ENCODE results near the gene SETD1A.
A peak's percentile ranks its signal among the peaks of the same experiment; 100 is the strongest.
"Not testable (repeated sequence)": the region's sequence is repeated elsewhere in the genome, so short reads cannot be mapped to it uniquely, and the experiment has no call there.

SETD1A gene

GRCh38 chr16:30930160-30930571, 27.4 kb upstream of the SETD1A start:
- H3K27ac ChIP-seq (ENCODE audit: low read depth, low read length), result no peak overlapping the region
- H3K4me3 ChIP-seq (ENCODE audit: low read depth, low read length), result no peak overlapping the region
- no peaks in the 10 kb centered on the region for H3K79me2 ChIP-seq (ENCODE audit: control insufficient read depth, insufficient read depth, low read length, unreplicated experiment)
- no peak overlapping the region for H2AFZ ChIP-seq (ENCODE audit: low read length, unreplicated experiment)
- H3K4me1 ChIP-seq (ENCODE audit: control insufficient read depth, insufficient read depth, low read length, unreplicated experiment), result no peaks in the 10 kb centered on the region
- no peaks in the 10 kb centered on the region for H3K27me3 ChIP-seq (ENCODE audit: insufficient read depth, low read length)
- no peaks in the 10 kb centered on the region for H3K36me3 ChIP-seq (ENCODE audit: insufficient read depth, low read length)

GRCh38 chr16:30931068-30931650, 26.4 kb upstream of the SETD1A start:
- H3K36me3 ChIP-seq (ENCODE audit: insufficient read depth, low read length), result no peaks in the 10 kb centered on the region
- no peaks in the 10 kb centered on the region for H3K4me1 ChIP-seq (ENCODE audit: control insufficient read depth, insufficient read depth, low read length, unreplicated experiment)
- H3K27ac ChIP-seq (ENCODE audit: low read depth, low read length), result no peak overlapping the region
- no peak overlapping the region for H2AFZ ChIP-seq (ENCODE audit: low read length, unreplicated experiment)
- H3K27me3 ChIP-seq (ENCODE audit: insufficient read depth, low read length), result no peaks in the 10 kb centered on the region
- no peak overlapping the region for H3K4me3 ChIP-seq (ENCODE audit: low read depth, low read length)
- H3K79me2 ChIP-seq (ENCODE audit: control insufficient read depth, insufficient read depth, low read length, unreplicated experiment), result no peaks in the 10 kb centered on the region

GRCh38 chr16:30934827-30935557, 22.6 kb upstream of the SETD1A start:
- no peaks in the 10 kb centered on the region for H3K27me3 ChIP-seq (ENCODE audit: insufficient read depth, low read length)
- no peaks in the 10 kb centered on the region for H3K36me3 ChIP-seq (ENCODE audit: insufficient read depth, low read length)
- no peaks in the 10 kb centered on the region for H3K79me2 ChIP-seq (ENCODE audit: control insufficient read depth, insufficient read depth, low read length, unreplicated experiment)
- no peak overlapping the region for H3K27ac ChIP-seq (ENCODE audit: low read depth, low read length)
- peaks cover 4% of the 10 kb centered on the region for H3K4me1 ChIP-seq (ENCODE audit: control insufficient read depth, insufficient read depth, low read length, unreplicated experiment)
- no peak overlapping the region for H3K4me3 ChIP-seq (ENCODE audit: low read depth, low read length)
- no peak overlapping the region for H2AFZ ChIP-seq (ENCODE audit: low read length, unreplicated experiment)

- no peaks in the 10 kb centered on the region for H3K79me2 ChIP-seq (ENCODE audit: control insufficient read depth, insufficient read depth, low read length, unreplicated experiment)
- H3K4me3 ChIP-seq (ENCODE audit: low read depth, low read length), result no peak overlapping the region
- H3K27me3 ChIP-seq (ENCODE audit: insufficient read depth, low read length), result no peaks in the 10 kb centered on the region
- H2AFZ ChIP-seq (ENCODE audit: low read length, unreplicated experiment), result no peak overlapping the region
- H3K27ac ChIP-seq (ENCODE audit: low read depth, low read length), result no peak overlapping the region
- no peaks in the 10 kb centered on the region for H3K36me3 ChIP-seq (ENCODE audit: insufficient read depth, low read length)
- peaks cover 8% of the 10 kb centered on the region for H3K4me1 ChIP-seq (ENCODE audit: control insufficient read depth, insufficient read depth, low read length, unreplicated experiment)
Observed at GRCh38 chr16:30937692-30938091, 19.9 kb upstream of the SETD1A start.

GRCh38 chr16:30939571-30939970, 18.0 kb upstream of the SETD1A start:
- 0 out of 2 replicates have a peak overlapping the region, but pooled peaks have one; percentile 41 for H3K27ac ChIP-seq (ENCODE audit: low read depth, low read length)
- not testable (repeated sequence) for H2AFZ ChIP-seq (ENCODE audit: low read length, unreplicated experiment); H3K4me1 ChIP-seq (ENCODE audit: control insufficient read depth, insufficient read depth, low read length, unreplicated experiment); H3K36me3 ChIP-seq (ENCODE audit: insufficient read depth, low read length); H3K27me3 ChIP-seq (ENCODE audit: insufficient read depth, low read length); H3K79me2 ChIP-seq (ENCODE audit: control insufficient read depth, insufficient read depth, low read length, unreplicated experiment); H3K4me3 ChIP-seq (ENCODE audit: low read depth, low read length)

DNA sequence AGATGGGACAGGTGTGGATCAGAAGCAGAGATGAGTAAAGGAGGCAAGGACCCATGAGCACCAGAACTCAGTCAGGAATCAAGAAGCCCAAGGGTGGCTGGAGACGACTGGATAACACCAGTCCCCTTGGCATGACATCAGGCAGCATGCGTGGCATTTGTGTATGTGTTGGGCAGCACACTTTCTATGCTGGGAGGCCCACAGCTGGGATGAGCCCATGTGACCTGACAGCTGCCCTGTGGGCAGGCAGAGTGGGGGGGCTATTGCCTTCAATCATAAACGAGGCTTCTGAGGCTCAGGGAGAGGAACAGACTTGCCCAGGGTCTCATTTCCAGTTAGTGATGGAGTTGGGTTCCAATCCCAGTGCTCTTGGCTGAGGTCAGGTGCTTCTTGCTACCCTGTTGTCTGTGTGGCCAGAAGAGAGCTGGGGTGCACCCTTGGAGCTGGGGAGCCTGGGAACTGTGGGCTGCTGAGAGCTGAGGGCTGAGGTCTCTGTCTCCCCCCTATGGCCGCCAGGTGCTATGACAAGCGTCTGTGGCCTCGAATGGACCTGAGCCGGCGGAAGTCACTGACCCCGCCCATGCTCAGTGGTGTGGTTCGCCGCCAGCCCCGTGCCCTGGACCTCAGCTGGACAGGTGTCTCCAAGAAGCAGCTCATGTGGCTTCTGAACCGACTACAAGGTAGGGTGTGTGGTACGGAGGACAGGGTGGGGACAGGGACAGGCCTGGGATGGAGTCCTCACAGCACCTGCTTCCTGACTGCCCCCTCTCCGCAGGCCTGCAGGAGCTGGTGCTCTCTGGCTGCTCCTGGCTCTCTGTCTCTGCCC, 15.7 kb upstream of the SETD1A start:
- Histone ChIP-seq H3K4me3 (ENCODE audit: low read depth, low read length) (no peak overlapping the region), H3K27me3 (ENCODE audit: insufficient read depth, low read length) (no peaks in the 10 kb centered on the region), H3K27ac (ENCODE audit: low read depth, low read length) (no peak overlapping the region), H3K36me3 (ENCODE audit: insufficient read depth, low read length) (peaks cover 7% of the 10 kb centered on the region; the same call in 1 of the 2 replicates), H2AFZ (ENCODE audit: low read length, unreplicated experiment) (no peak overlapping the region), H3K79me2 (ENCODE audit: control insufficient read depth, insufficient read depth, low read length, unreplicated experiment) (no peaks in the 10 kb centered on the region), H3K4me1 (ENCODE audit: control insufficient read depth, insufficient read depth, low read length, unreplicated experiment) (peaks cover 8% of the 10 kb centered on the region)

GRCh38 chr16:30942426-30942806, 15.1 kb upstream of the SETD1A start:
- peaks cover 7% of the 10 kb centered on the region; the same call in 1 of the 2 replicates for H3K36me3 ChIP-seq (ENCODE audit: insufficient read depth, low read length)
- H3K27me3 ChIP-seq (ENCODE audit: insufficient read depth, low read length), result no peaks in the 10 kb centered on the region
- H2AFZ ChIP-seq (ENCODE audit: low read length, unreplicated experiment), result no peak overlapping the region
- H3K4me3 ChIP-seq (ENCODE audit: low read depth, low read length), result no peak overlapping the region
- H3K79me2 ChIP-seq (ENCODE audit: control insufficient read depth, insufficient read depth, low read length, unreplicated experiment), result no peaks in the 10 kb centered on the region
- H3K4me1 ChIP-seq (ENCODE audit: control insufficient read depth, insufficient read depth, low read length, unreplicated experiment), result peaks cover 8% of the 10 kb centered on the region
- no peak overlapping the region for H3K27ac ChIP-seq (ENCODE audit: low read depth, low read length)

DNA sequence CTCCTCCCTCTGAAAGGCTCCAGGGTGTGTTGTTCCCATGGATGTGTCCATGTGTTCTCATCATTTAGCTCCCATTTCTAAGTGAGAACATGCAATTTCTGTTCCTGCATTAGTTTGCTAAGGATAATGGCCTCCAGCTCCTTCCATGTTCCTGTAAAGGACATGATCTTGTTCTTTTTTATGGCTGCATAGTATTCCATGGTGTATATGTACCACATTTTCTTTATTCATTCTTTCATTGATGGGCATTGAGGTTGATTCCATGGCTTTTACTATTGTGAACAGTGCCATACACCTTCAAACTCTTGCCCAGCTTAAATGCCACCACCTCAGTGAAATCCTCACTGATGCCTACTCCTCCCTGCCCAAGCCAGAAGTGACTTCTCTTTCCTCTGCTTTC, 13.2 kb upstream of the SETD1A start:
- H3K4me3 ChIP-seq (ENCODE audit: low read depth, low read length), result no peak overlapping the region
- H2AFZ ChIP-seq (ENCODE audit: low read length, unreplicated experiment), result no peak overlapping the region
- peaks cover 8% of the 10 kb centered on the region for H3K4me1 ChIP-seq (ENCODE audit: control insufficient read depth, insufficient read depth, low read length, unreplicated experiment)
- peaks cover 7% of the 10 kb centered on the region; the same call in 1 of the 2 replicates for H3K36me3 ChIP-seq (ENCODE audit: insufficient read depth, low read length)
- H3K27ac ChIP-seq (ENCODE audit: low read depth, low read length), result no peak overlapping the region
- peaks cover 4% of the 10 kb centered on the region for H3K79me2 ChIP-seq (ENCODE audit: control insufficient read depth, insufficient read depth, low read length, unreplicated experiment)
- H3K27me3 ChIP-seq (ENCODE audit: insufficient read depth, low read length), result no peaks in the 10 kb centered on the region

DNA sequence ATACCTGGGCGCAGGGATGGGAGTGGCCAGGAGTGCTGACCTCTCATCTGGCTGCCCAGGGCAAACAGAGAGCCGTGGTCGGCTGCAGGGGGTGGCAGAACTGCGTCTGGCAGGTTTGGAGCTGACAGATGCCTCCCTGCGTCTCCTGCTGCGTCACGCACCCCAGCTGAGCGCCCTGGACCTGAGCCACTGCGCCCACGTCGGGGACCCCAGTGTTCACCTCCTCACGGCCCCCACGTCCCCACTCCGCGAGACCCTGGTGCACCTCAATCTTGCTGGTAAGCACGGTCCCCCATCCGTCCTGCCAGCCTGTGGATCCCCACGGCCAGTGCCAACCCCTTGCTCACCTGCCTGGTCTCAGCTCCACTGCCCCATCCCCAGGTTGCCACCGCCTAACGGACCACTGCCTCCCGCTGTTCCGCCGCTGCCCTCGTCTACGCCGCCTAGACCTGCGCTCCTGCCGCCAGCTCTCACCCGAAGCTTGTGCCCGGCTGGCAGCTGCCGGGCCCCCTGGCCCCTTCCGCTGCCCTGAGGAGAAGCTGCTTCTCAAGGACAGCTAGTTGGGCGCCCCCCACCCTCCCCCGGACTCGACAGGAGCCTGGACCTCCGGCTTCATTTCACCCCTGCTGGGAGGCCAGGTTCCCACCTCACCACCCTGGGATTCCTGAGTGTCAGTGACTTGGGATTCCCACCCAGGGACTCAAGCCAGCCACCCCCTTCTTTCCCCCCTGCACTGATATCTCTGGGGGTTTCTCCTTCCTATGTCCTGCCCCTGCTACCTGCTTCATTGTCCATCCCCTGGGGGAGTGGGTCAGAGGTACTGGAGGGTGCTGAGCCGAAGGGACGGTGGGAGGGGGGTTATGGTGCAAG, 10.6 kb upstream of the SETD1A start:
- no peak overlapping the region for H3K4me3 ChIP-seq (ENCODE audit: low read depth, low read length)
- H3K27me3 ChIP-seq (ENCODE audit: insufficient read depth, low read length), result no peaks in the 10 kb centered on the region
- H3K79me2 ChIP-seq (ENCODE audit: control insufficient read depth, insufficient read depth, low read length, unreplicated experiment), result peaks cover 16% of the 10 kb centered on the region
- H2AFZ ChIP-seq (ENCODE audit: low read length, unreplicated experiment), result no peak overlapping the region
- no peak overlapping the region for H3K27ac ChIP-seq (ENCODE audit: low read depth, low read length)
- peaks cover 13% of the 10 kb centered on the region for H3K4me1 ChIP-seq (ENCODE audit: control insufficient read depth, insufficient read depth, low read length, unreplicated experiment)
- H3K36me3 ChIP-seq (ENCODE audit: insufficient read depth, low read length), result peaks cover 7% of the 10 kb centered on the region; the same call in 1 of the 2 replicates

DNA sequence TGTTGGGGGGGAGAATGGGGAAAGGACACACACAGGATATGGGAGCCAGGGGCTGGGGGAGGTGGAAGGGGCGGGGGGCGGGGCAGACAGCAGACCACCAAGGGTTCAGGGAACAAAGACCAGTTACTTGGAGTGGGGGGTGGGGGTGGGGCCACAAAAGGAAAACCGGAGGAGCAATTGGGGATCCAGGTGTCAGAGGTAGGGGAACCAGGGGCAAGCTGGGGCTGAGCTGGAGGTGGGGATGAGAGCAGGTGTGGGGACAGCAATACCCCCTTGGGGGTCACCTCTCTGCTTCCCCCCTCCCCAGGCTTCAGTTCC, 10.1 kb upstream of the SETD1A start:
- Histone ChIP-seq H2AFZ (ENCODE audit: low read length, unreplicated experiment) (no peak overlapping the region), H3K4me3 (ENCODE audit: low read depth, low read length) (no peak overlapping the region), H3K36me3 (ENCODE audit: insufficient read depth, low read length) (peaks cover 7% of the 10 kb centered on the region; the same call in 1 of the 2 replicates), H3K27ac (ENCODE audit: low read depth, low read length) (peak overlapping the region; percentile 71), H3K4me1 (ENCODE audit: control insufficient read depth, insufficient read depth, low read length, unreplicated experiment) (peaks cover 13% of the 10 kb centered on the region), H3K79me2 (ENCODE audit: control insufficient read depth, insufficient read depth, low read length, unreplicated experiment) (peaks cover 16% of the 10 kb centered on the region), H3K27me3 (ENCODE audit: insufficient read depth, low read length) (no peaks in the 10 kb centered on the region)
